ENCODE results near the gene LMX1B.
"Not testable (repeated sequence)": the region's sequence is repeated elsewhere in the genome, so short reads cannot be mapped to it uniquely, and the experiment has no call there.

Gene LMX1B

GRCh38 chr9:126696401-126697145, 82.8 kb downstream of the LMX1B start:
- no peak for DNase-seq (ENCODE audit: low read depth)

- DNase-seq (ENCODE audit: low read depth): no peak
These were observed 83.6 kb downstream of the LMX1B start for GRCh38 chr9:126697330-126697729.

GRCh38 chr9:126698251-126698650, 84.5 kb downstream of the LMX1B start:
- DNase-seq (ENCODE audit: low read depth): no peak

GRCh38 chr9:126698756-126699155, 85.0 kb downstream of the LMX1B start:
- DNase-seq (ENCODE audit: low read depth): no peak

GRCh38 chr9:126699401-126699881, 85.7 kb downstream of the LMX1B start:
- no peak for DNase-seq (ENCODE audit: low read depth)

GRCh38 chr9:126700296-126700695, 86.6 kb downstream of the LMX1B start:
- no peak for DNase-seq (ENCODE audit: low read depth)

GRCh38 chr9:126700903-126701812, 87.4 kb downstream of the LMX1B start:
- no peak for DNase-seq (ENCODE audit: low read depth)

- no peak for DNase-seq (ENCODE audit: low read depth)
These were observed 88.0 kb downstream of the LMX1B start for GRCh38 chr9:126701813-126702140.

- no peak for DNase-seq (ENCODE audit: low read depth)
These were observed 88.6 kb downstream of the LMX1B start for GRCh38 chr9:126702151-126703001.

- no peak for DNase-seq (ENCODE audit: low read depth)
These were observed 89.5 kb downstream of the LMX1B start for GRCh38 chr9:126703002-126703865.

GRCh38 chr9:126703866-126704156, 90.1 kb downstream of the LMX1B start:
- no peak for DNase-seq (ENCODE audit: low read depth)

- no peak for DNase-seq (ENCODE audit: low read depth)
These were observed 90.6 kb downstream of the LMX1B start for GRCh38 chr9:126704157-126704891.

- peak; percentile 81 for DNase-seq (ENCODE audit: low read depth)
These were observed 91.4 kb downstream of the LMX1B start for GRCh38 chr9:126704892-126705766.

- DNase-seq (ENCODE audit: low read depth): peak; percentile 58
These were observed 92.3 kb downstream of the LMX1B start for GRCh38 chr9:126705767-126706697.

- no peak for DNase-seq (ENCODE audit: low read depth)
These were observed 92.9 kb downstream of the LMX1B start for GRCh38 chr9:126706698-126707053.

GRCh38 chr9:126707083-126707482, 93.4 kb downstream of the LMX1B start:
- DNase-seq (ENCODE audit: low read depth): no peak

GRCh38 chr9:126707712-126708111, 94.0 kb downstream of the LMX1B start:
- DNase-seq (ENCODE audit: low read depth): not testable (repeated sequence)

- DNase-seq (ENCODE audit: low read depth): no peak
These were observed 94.5 kb downstream of the LMX1B start for GRCh38 chr9:126708178-126708577.

- no peak for DNase-seq (ENCODE audit: low read depth)
These were observed 95.5 kb downstream of the LMX1B start for GRCh38 chr9:126709241-126709640.

Data from activated T-cell treated with anti-CD3 and anti-CD28 coated beads for 24 hours (primary cell).